Vagina (tissue), 2 donors: ENCODE measurements around the gene CCDC138.

Experiments used
- CTCF ChIP-seq, 3 experiments: fragments of 450-650 bp in 2 of 3; fragments of 200-600 bp in 1 of 3; sonication (generic) in 1 of 3; IDR thresholded peaks; one replicate each; pipeline ENCODE4 v1.5.1; 2017 to 2019; ENCODE audit warnings: antibody characterized with exemption in 3 of 3, mild to moderate bottlenecking in 2 of 3, moderate library complexity in 2 of 3
- POLR2AphosphoS5 ChIP-seq, 2 donors: sonication (generic); formaldehyde crosslinking; IDR thresholded peaks; one replicate each; pipeline ENCODE4 v1.9.0; 2017; ENCODE audit warnings: antibody characterized with exemption in 2 of 2, mild to moderate bottlenecking in 2 of 2, low read depth in 1 of 2; ENCODE audit not compliant: insufficient read depth in 1 of 2

- TF ChIP-seq CTCF (IDR thresholded peaks at IDR 0.05), result no peak
- no peak for TF ChIP-seq POLR2AphosphoS5 (IDR thresholded peaks at IDR 0.05; ENCODE audit: insufficient read depth in 1 of 2, low read depth in 1 of 2)
These were observed 59.4 kb downstream of the CCDC138 start for GRCh38 chr2:108845923-108846322.
